SK-N-SH (cell line): ENCODE measurements around the gene KRT72. TPM values are rescaled to one million over a fixed set of nuclear protein-coding genes. Genes with fewer than 3 reads are reported as not detected.
A peak's percentile ranks its signal among the peaks of the same experiment; 100 is the strongest.

Source experiments
- CTCF ChIA-PET: fragments of 300-600, 350-600 bp; formaldehyde crosslinking; extraction: SDS; loops from one replicate; lab custom pipeline; 2021; lab: Yijun Ruan, JAX
- POLR2A ChIA-PET: fragments of 350-600 bp; sonication (Branson Sonifier 250); formaldehyde crosslinking; extraction: SDS; loops from one replicate; lab custom pipeline; 2020; ENCODE audit warnings: antibody characterized with exemption, inconsistent platforms; lab: Yijun Ruan, JAX
- DNase-seq: peaks from one replicate; pipeline ENCODE4 v3.0.0; 2012
- H2AFZ ChIP-seq: fragments of 200-600 bp; sonication (generic); 2 replicates; pipeline ENCODE4 v1.8.1; 2016; ENCODE audit warnings: antibody characterized with exemption, mild to moderate bottlenecking, low read depth
- H3F3A ChIP-seq: fragments of 200-600 bp; sonication (generic); replicated peaks from 2 replicates; pipeline ENCODE3; 2016; ENCODE audit warnings: antibody characterized with exemption, mild to moderate bottlenecking; ENCODE audit not compliant: insufficient read depth
- H3K27ac ChIP-seq, 2 experiments: fragments of 200-500 bp in 1 of 2; fragments of 200-600 bp in 1 of 2; sonication (Bioruptor generic) in 1 of 2; sonication (generic), shearing (Covaris generic) in 1 of 2; 2 replicates each; pipeline versions ENCODE4 v1.5.1 to v1.6.1; 2014 to 2016; ENCODE audit warnings: low read depth in 2 of 2, inconsistent platforms in 1 of 2, low read length in 1 of 2, mild to moderate bottlenecking in 1 of 2, mixed read lengths in 1 of 2
- H3K27me3 ChIP-seq: fragments of 200-600 bp; sonication (generic), shearing (Covaris generic); 2 replicates; pipeline ENCODE4 v1.6.1; 2016; ENCODE audit warnings: mixed run types; ENCODE audit not compliant: insufficient read depth
- H3K36me3 ChIP-seq, 2 experiments: fragments of 200-500 bp in 1 of 2; fragments of 200-600 bp in 1 of 2; sonication (Bioruptor generic) in 1 of 2; sonication (generic) in 1 of 2; replicated peaks in 1 of 2; 2 replicates each; pipeline versions ENCODE3 to v1.5.1; 2014 to 2016; ENCODE audit warnings: low read length in 1 of 2, mild to moderate bottlenecking in 1 of 2; ENCODE audit not compliant: insufficient read depth in 2 of 2, control insufficient read depth in 1 of 2
- H3K4me1 ChIP-seq, 2 experiments: fragments of 200-500 bp in 1 of 2; fragments of 200-600 bp in 1 of 2; sonication (Bioruptor generic) in 1 of 2; sonication (generic), shearing (Covaris generic) in 1 of 2; 2 replicates each; pipeline versions ENCODE4 v1.5.1 to v1.6.1; 2014 to 2016; ENCODE audit warnings: low read depth in 1 of 2, low read length in 1 of 2, mixed run types in 1 of 2; ENCODE audit not compliant: insufficient read depth in 2 of 2, control insufficient read depth in 1 of 2
- H3K4me2 ChIP-seq: fragments of 200-600 bp; sonication (generic), shearing (Covaris generic); 2 replicates; pipeline ENCODE4 v1.6.1; 2017; ENCODE audit warnings: mixed run types
- H3K4me3 ChIP-seq, 2 experiments: fragments of 200-500 bp in 1 of 2; fragments of 200-600 bp in 1 of 2; sonication (Bioruptor generic) in 1 of 2; sonication (generic), shearing (Covaris generic) in 1 of 2; 2 replicates each; pipeline versions ENCODE4 v1.5.1 to v1.8.1; 2014 to 2016; ENCODE audit warnings: low read depth in 2 of 2, inconsistent platforms in 1 of 2, low read length in 1 of 2, mild to moderate bottlenecking in 1 of 2, mixed read lengths in 1 of 2, moderate library complexity in 1 of 2
- H3K79me2 ChIP-seq: fragments of 200-600 bp; sonication (generic); 2 replicates; pipeline ENCODE4 v1.8.1; 2017; ENCODE audit warnings: mild to moderate bottlenecking; ENCODE audit not compliant: insufficient read depth
- H3K9ac ChIP-seq: fragments of 200-600 bp; sonication (generic); 2 replicates; pipeline ENCODE4 v1.6.1; 2017; ENCODE audit warnings: mixed run types
- H3K9me2 ChIP-seq: fragments of 200-600 bp; sonication (generic); 2 replicates; pipeline ENCODE4 v1.6.1; 2017; ENCODE audit warnings: mixed run types
- H3K9me3 ChIP-seq: fragments of 200-600 bp; sonication (generic); 2 replicates; pipeline ENCODE4 v1.6.1; 2017; ENCODE audit warnings: mixed run types, mild to moderate bottlenecking, moderate library complexity
- H4K20me1 ChIP-seq: fragments of 200-600 bp; sonication (generic); 2 replicates; pipeline ENCODE4 v1.6.1; 2017; ENCODE audit warnings: mild to moderate bottlenecking, mixed run types; ENCODE audit not compliant: insufficient read depth
- CTCF ChIP-seq: fragments of 200-600 bp; sonication (generic); IDR thresholded peaks from 2 replicates; pipeline ENCODE4 v1.6.1; 2017; ENCODE audit warnings: antibody characterized with exemption, mild to moderate bottlenecking, moderate library complexity
- FOXM1 ChIP-seq: IDR thresholded peaks from 2 replicates; pipeline ENCODE4 v1.4.0; 2012; ENCODE audit warnings: low read depth, mild to moderate bottlenecking
- IRF3 ChIP-seq: fragments of 150-350 bp; IDR thresholded peaks from 2 replicates; pipeline ENCODE4 v1.6.1; 2016; ENCODE audit warnings: mild to moderate bottlenecking, low read depth, low read length
- POLR2AphosphoS5 ChIP-seq: IDR thresholded peaks from 2 replicates; pipeline ENCODE4 v1.6.1; 2012; ENCODE audit warnings: low read depth, low read length
- RAD21 ChIP-seq: IDR thresholded peaks from 2 replicates; pipeline ENCODE4 v1.6.1; 2012; ENCODE audit warnings: mild to moderate bottlenecking, low read length
- RCOR1 ChIP-seq: fragments of 150-350 bp; IDR thresholded peaks from 2 replicates; pipeline ENCODE4 v1.6.1; 2017; ENCODE audit warnings: antibody characterized with exemption, low read length
- RFX5 ChIP-seq: IDR thresholded peaks from 2 replicates; pipeline ENCODE4 v1.6.1; 2012; ENCODE audit warnings: mild to moderate bottlenecking, improper control_type of control experiment, low read length
- SMC3 ChIP-seq: IDR thresholded peaks from 2 replicates; pipeline ENCODE4 v1.6.1; 2012; ENCODE audit warnings: low read depth, low read length, improper control_type of control experiment
- TCF12 ChIP-seq: IDR thresholded peaks from 2 replicates; pipeline ENCODE4 v1.4.0; 2012
- ZBTB33 ChIP-seq: IDR thresholded peaks from 2 replicates; pipeline ENCODE4 v1.4.0; 2012; ENCODE audit warnings: low read depth, borderline replicate concordance
- WGBS: methylation state at CpG from one replicate; pipeline ENCODE4 v1.1.6; 2017; ENCODE audit warnings: low lambda C conversion rate; 5-methylcytosine and 5-hydroxymethylcytosine counted together
- polyA plus RNA-seq, 3 experiments: library from polyadenylated mRNA; depleted of rRNA; stranded (reverse); fragments of >200 nt; gene quantifications; 2 replicates each; pipeline ENCODE4 v1.2.3, GENCODE V29; 2012

The KRT72 gene
- polyA plus RNA-seq, 1 of the 3 experiments (the other 2 are of a cell fraction), result not detected

- peaks cover 41% of the 10 kb centered on the region for H3K27me3 ChIP-seq
- ChIA-PET POLR2A (no interaction called here), CTCF (interaction anchor here (0.8 to 7.6 kb wide), 9 partner anchors 10 to 397 kb away, joined by 3 to 76 read pairs (median 6); partner anchors contain the start of gene KRT74)
- H3K4me1 ChIP-seq, result no peaks in the 10 kb centered on the region
- no peak overlapping the region for H3K9ac ChIP-seq
- H4K20me1 ChIP-seq, result no peaks in the 10 kb centered on the region
- H3K36me3 ChIP-seq, result no peaks in the 10 kb centered on the region
- no peaks in the 10 kb centered on the region for H3K9me3 ChIP-seq
- no peak overlapping the region for H2AFZ ChIP-seq
- no peak for DNase-seq
- H3K79me2 ChIP-seq, result no peaks in the 10 kb centered on the region
- WGBS, result 26% methylated on average over 9 of the region's 9 CpGs
- TF ChIP-seq RCOR1, result no peak
- no peak for TF ChIP-seq SMC3
- H3F3A ChIP-seq, result no peaks in the 10 kb centered on the region
- H3K4me3 ChIP-seq, result no peak overlapping the region
- no peak overlapping the region for H3K4me2 ChIP-seq
- no peak overlapping the region for H3K27ac ChIP-seq
- H3K9me2 ChIP-seq, result no peaks in the 10 kb centered on the region
These were observed 17.0 kb downstream of the KRT72 start for GRCh38 chr12:52584156-52584682.

GRCh38 chr12:52582971-52583456 is 18.2 kb downstream of the KRT72 start:
- no peak overlapping the region for H3K9ac ChIP-seq
- H3K4me2 ChIP-seq, result no peak overlapping the region
- no peaks in the 10 kb centered on the region for H3K4me1 ChIP-seq
- H3K79me2 ChIP-seq, result no peaks in the 10 kb centered on the region
- no peak for TF ChIP-seq POLR2AphosphoS5
- TF ChIP-seq FOXM1, result no peak
- peak; percentile 72 for TF ChIP-seq SMC3
- peak; percentile 77 for TF ChIP-seq RAD21
- no peak for TF ChIP-seq RFX5
- TF ChIP-seq RCOR1, result no peak
- no peak for TF ChIP-seq TCF12
- peak; percentile 67 for TF ChIP-seq CTCF
- TF ChIP-seq ZBTB33, result no peak
- TF ChIP-seq IRF3, result no peak
- TF ChIP-seq, all 33 proteins: peak for 3
- no peaks in the 10 kb centered on the region for H3K36me3 ChIP-seq
- DNase-seq, result peak; percentile 76
- H3F3A ChIP-seq, result no peaks in the 10 kb centered on the region
- no peaks in the 10 kb centered on the region for H4K20me1 ChIP-seq
- H2AFZ ChIP-seq, result no peak overlapping the region
- H3K9me3 ChIP-seq, result no peaks in the 10 kb centered on the region
- H3K9me2 ChIP-seq, result no peaks in the 10 kb centered on the region
- peak overlapping the region in 1 of 2 experiments; percentile 25; a peak in 1 of 4 replicates for H3K4me3 ChIP-seq
- no peak overlapping the region for H3K27ac ChIP-seq
- WGBS, result 2% methylated on average over 7 of the region's 7 CpGs
- POLR2A ChIA-PET, result no interaction called here
- H3K27me3 ChIP-seq, result peaks cover 44% of the 10 kb centered on the region
- CTCF ChIA-PET, result interaction anchor here (0.6 to 7.6 kb wide), 17 partner anchors 8 to 398 kb away, joined by 3 to 76 read pairs (median 3); partner anchors contain the start of gene KRT74
